Dendritic cell treated with granulocyte-macrophage colony-stimulating factor and Interleukin-4, amounts not matched to agents 40 ng/mL and 50 ng/mL, for 4 days (primary cell): ENCODE data around the gene GRK2.

Experiments
- H3K27ac Mint-ChIP-seq: one replicate; pipeline ENCODE4 v1.8.0; 2022; ENCODE audit warnings: mild to moderate bottlenecking, mixed read lengths
- H3K27me3 Mint-ChIP-seq: one replicate; pipeline ENCODE4 v1.8.0; 2022; ENCODE audit warnings: mild to moderate bottlenecking, mixed read lengths
- H3K36me3 Mint-ChIP-seq: one replicate; pipeline ENCODE4 v1.8.0; 2022; ENCODE audit warnings: low read depth, mixed read lengths
- H3K4me1 Mint-ChIP-seq: one replicate; pipeline ENCODE4 v1.8.0; 2022; ENCODE audit warnings: low read depth, mixed read lengths
- H3K4me3 Mint-ChIP-seq: one replicate; pipeline ENCODE4 v1.8.0; 2022; ENCODE audit warnings: mild to moderate bottlenecking, moderate library complexity, mixed read lengths
- H3K9me3 Mint-ChIP-seq: one replicate; pipeline ENCODE4 v1.8.0; 2022; ENCODE audit warnings: mixed read lengths
- intact Hi-C: fragments of 100-400 bp; cut with micrococcal nuclease; formaldehyde crosslinking; loops from one replicate; pipeline ENCODE4 v1.15.0; 2022

The GRK2 gene

GRCh38 chr11:67320011-67320410, 53.7 kb downstream of the GRK2 start:
- H3K27me3 Mint-ChIP-seq = peaks cover 10% of the 10 kb centered on the region
- no peaks in the 10 kb centered on the region for H3K9me3 Mint-ChIP-seq
- peaks cover 5% of the 10 kb centered on the region for H3K4me1 Mint-ChIP-seq
- H3K27ac Mint-ChIP-seq = no peak overlapping the region
- H3K4me3 Mint-ChIP-seq = no peak overlapping the region
- peaks cover 11% of the 10 kb centered on the region for H3K36me3 Mint-ChIP-seq
- intact Hi-C loops = no loop called here

GRCh38 chr11:67320691-67321090, 54.4 kb downstream of the GRK2 start:
- intact Hi-C loops = no loop called here
- H3K27ac Mint-ChIP-seq = no peak overlapping the region
- peaks cover 5% of the 10 kb centered on the region for H3K4me1 Mint-ChIP-seq
- H3K36me3 Mint-ChIP-seq = peaks cover 11% of the 10 kb centered on the region
- no peak overlapping the region for H3K4me3 Mint-ChIP-seq
- H3K27me3 Mint-ChIP-seq = peaks cover 10% of the 10 kb centered on the region
- no peaks in the 10 kb centered on the region for H3K9me3 Mint-ChIP-seq

- H3K27me3 Mint-ChIP-seq = peaks cover 10% of the 10 kb centered on the region
These were observed 55.1 kb downstream of the GRK2 start for GRCh38 chr11:67321313-67321871.

GRCh38 chr11:67322049-67322448, 55.8 kb downstream of the GRK2 start:
- Mint-ChIP-seq H3K36me3 (peaks cover 10% of the 10 kb centered on the region), H3K27ac (no peak overlapping the region), H3K9me3 (no peaks in the 10 kb centered on the region), H3K4me3 (no peak overlapping the region), H3K27me3 (peaks cover 10% of the 10 kb centered on the region), H3K4me1 (peaks cover 5% of the 10 kb centered on the region)
- intact Hi-C loops = no loop called here

More at GRCh38 chr11:67321313-67321871, 55.1 kb downstream of the GRK2 start:
- Mint-ChIP-seq H3K36me3 (peaks cover 11% of the 10 kb centered on the region), H3K27ac (no peak overlapping the region), H3K4me3 (no peak overlapping the region), H3K9me3 (no peaks in the 10 kb centered on the region), H3K4me1 (peaks cover 5% of the 10 kb centered on the region)
- intact Hi-C loops = no loop called here

- Mint-ChIP-seq H3K27ac (no peak overlapping the region), H3K27me3 (peaks cover 5% of the 10 kb centered on the region), H3K4me1 (no peaks in the 10 kb centered on the region), H3K9me3 (no peaks in the 10 kb centered on the region), H3K36me3 (no peaks in the 10 kb centered on the region), H3K4me3 (no peak overlapping the region)
- intact Hi-C loops = no loop called here
These were observed 57.3 kb downstream of the GRK2 start for GRCh38 chr11:67323526-67323925.

GRCh38 chr11:67332081-67332691, 65.9 kb downstream of the GRK2 start:
- no peaks in the 10 kb centered on the region for H3K4me1 Mint-ChIP-seq
- intact Hi-C loops = loop anchor here (10.0 kb wide), 1 partner anchor 53 kb away; no protein-coding TSS in a partner anchor
- no peaks in the 10 kb centered on the region for H3K36me3 Mint-ChIP-seq
- H3K27me3 Mint-ChIP-seq = no peaks in the 10 kb centered on the region
- no peak overlapping the region for H3K27ac Mint-ChIP-seq
- no peak overlapping the region for H3K4me3 Mint-ChIP-seq
- no peaks in the 10 kb centered on the region for H3K9me3 Mint-ChIP-seq
